PC-9 (cell line): ENCODE results near the gene SEMA4F. TPM values are rescaled to one million over a fixed set of nuclear protein-coding genes. Genes with fewer than 3 reads are reported as not detected.

ENCODE experiments used
- BruUV-seq: library from RNA; stranded (reverse); fragments of 400-500 nt; replicated peaks from 2 replicates; lab custom pipeline; 2021; lab: Mats Ljungman, UMichigan
- CTCF ChIA-PET: fragments of 300-600 bp; sonication (Branson Sonifier 250); formaldehyde crosslinking; loops from one replicate; lab custom pipeline; 2022; ENCODE audit warnings: antibody characterized with exemption; lab: Charles Lee
- POLR2A ChIA-PET: fragments of 300-600 bp; sonication (Branson Sonifier 250); formaldehyde crosslinking; loops from one replicate; lab custom pipeline; 2022; ENCODE audit warnings: antibody characterized with exemption; ENCODE audit not compliant: unreplicated experiment; lab: Charles Lee
- DNase-seq, 2 experiments: peaks; one replicate each; pipeline versions ENCODE4 v3.0.0 to v3.0.0-alpha.2; 2015 to 2022; ENCODE audit warnings: mixed read lengths in 1 of 2
- H2AFZ ChIP-seq: fragments of 200-600 bp; sonication (generic); 2 replicates; pipeline ENCODE4 v1.8.1; 2017; ENCODE audit warnings: antibody characterized with exemption
- H3F3A ChIP-seq: fragments of 200-600 bp; sonication (generic); 2 replicates; pipeline ENCODE4 v1.8.1; 2017; ENCODE audit warnings: antibody characterized with exemption, mild to moderate bottlenecking, low read depth; ENCODE audit not compliant: insufficient read depth
- H3K27ac ChIP-seq: fragments of 200-600 bp; sonication (generic); 2 replicates; pipeline ENCODE4 v1.6.1; 2016; ENCODE audit warnings: mixed run types
- H3K27me3 ChIP-seq: fragments of 200-600 bp; sonication (generic); 2 replicates; pipeline ENCODE4 v1.6.1; 2016; ENCODE audit warnings: low read depth, mixed run types; ENCODE audit not compliant: insufficient read depth
- H3K36me3 ChIP-seq: fragments of 200-600 bp; sonication (generic); 2 replicates; pipeline ENCODE4 v1.6.1; 2016; ENCODE audit warnings: low read depth, mixed run types
- H3K4me1 ChIP-seq: fragments of 200-600 bp; sonication (generic); replicated peaks from 2 replicates; pipeline ENCODE4 v1.6.1; 2016; ENCODE audit warnings: mixed run types; ENCODE audit not compliant: insufficient read depth
- H3K4me2 ChIP-seq: fragments of 200-600 bp; sonication (generic); 2 replicates; pipeline ENCODE4 v1.6.1; 2017; ENCODE audit warnings: mixed run types
- H3K4me3 ChIP-seq: fragments of 200-600 bp; sonication (generic); 2 replicates; pipeline ENCODE4 v1.6.1; 2016; ENCODE audit warnings: mixed run types
- H3K79me2 ChIP-seq: fragments of 200-600 bp; sonication (generic); 2 replicates; pipeline ENCODE4 v1.6.1; 2017; ENCODE audit warnings: low read depth, mixed run types
- H3K9me2 ChIP-seq: fragments of 200-600 bp; sonication (generic); 2 replicates; pipeline ENCODE4 v1.8.1; 2017; ENCODE audit warnings: mild to moderate bottlenecking; ENCODE audit not compliant: insufficient read depth
- H3K9me3 ChIP-seq: fragments of 200-600 bp; sonication (generic); 2 replicates; pipeline ENCODE4 v1.8.1; 2016; ENCODE audit warnings: low read depth; ENCODE audit not compliant: insufficient read depth
- H4K20me1 ChIP-seq: fragments of 200-600 bp; sonication (generic); 2 replicates; pipeline ENCODE4 v1.8.1; 2017; ENCODE audit not compliant: insufficient read depth
- CTCF ChIP-seq: fragments of 200-600 bp; sonication (generic); conservative IDR thresholded peaks from 2 replicates; pipeline ENCODE4 v1.6.1; 2017; ENCODE audit warnings: mixed run types, antibody characterized with exemption, mild to moderate bottlenecking, moderate library complexity
- EZH2 ChIP-seq: fragments of 200-600 bp; sonication (generic); IDR thresholded peaks from 2 replicates; pipeline ENCODE4 v1.8.0; 2017; ENCODE audit warnings: antibody characterized with exemption, low read depth
- intact Hi-C: fragments of 100-400 bp; cut with micrococcal nuclease; formaldehyde crosslinking; loops from one replicate; pipeline ENCODE4 v1.10.0; 2022; ENCODE audit not compliant: unreplicated experiment
- total RNA-seq: library from RNA; stranded (reverse); gene quantifications from 2 replicates; pipeline ENCODE4 v1.2.3, GENCODE V29; 2021

SEMA4F gene
- total RNA-seq, 1 experiment from 2014 or later: 12.3 TPM

GRCh38 chr2:74721316-74721715 lies 67.3 kb downstream of the SEMA4F start:
- no TSS peak for BruUV-seq
- Histone ChIP-seq H3F3A (peaks cover 19% of the 10 kb centered on the region; the same call in 1 of the 2 replicates), H2AFZ (no peak overlapping the region), H3K36me3 (no peaks in the 10 kb centered on the region), H3K9me3 (peaks cover 5% of the 10 kb centered on the region; the same call in 1 of the 2 replicates), H3K79me2 (no peaks in the 10 kb centered on the region), H3K4me3 (no peak overlapping the region), H3K27ac (no peak overlapping the region), H3K4me1 (peaks cover 52% of the 10 kb centered on the region), H3K4me2 (no peak overlapping the region), H3K9me2 (no peaks in the 10 kb centered on the region), H3K27me3 (no peaks in the 10 kb centered on the region), H4K20me1 (no peaks in the 10 kb centered on the region)
- intact Hi-C loops: no loop called here
- no peak for TF ChIP-seq CTCF
- TF ChIP-seq EZH2: no peak
- DNase-seq: no peak
- CTCF ChIA-PET: no interaction called here
- POLR2A ChIA-PET: no interaction called here

- Histone ChIP-seq H3K27ac (no peak overlapping the region), H3F3A (peaks cover 12% of the 10 kb centered on the region; the same call in 1 of the 2 replicates), H3K9me2 (no peaks in the 10 kb centered on the region), H4K20me1 (no peaks in the 10 kb centered on the region), H3K79me2 (no peaks in the 10 kb centered on the region), H3K36me3 (no peaks in the 10 kb centered on the region), H3K27me3 (no peaks in the 10 kb centered on the region), H3K4me1 (peaks cover 23% of the 10 kb centered on the region), H3K4me3 (no peak overlapping the region), H2AFZ (no peak overlapping the region), H3K4me2 (no peak overlapping the region), H3K9me3 (peaks cover 5% of the 10 kb centered on the region; the same call in 1 of the 2 replicates)
- BruUV-seq: no TSS peak
- intact Hi-C loops: no loop called here
- POLR2A ChIA-PET: no interaction called here
- no peak for DNase-seq
- CTCF ChIA-PET: no interaction called here
- TF ChIP-seq EZH2 (no peak), CTCF (no peak)
Observed at GRCh38 chr2:74724496-74724895, 70.4 kb downstream of the SEMA4F start.

- peak overlapping the region; percentile 20 for H3K4me2 ChIP-seq
- H2AFZ ChIP-seq: no peak overlapping the region
- H3K4me1 ChIP-seq: peaks cover 18% of the 10 kb centered on the region
- peaks cover 9% of the 10 kb centered on the region; the same call in 1 of the 2 replicates for H3F3A ChIP-seq
- no peaks in the 10 kb centered on the region for H3K27me3 ChIP-seq
- no peak overlapping the region for H3K4me3 ChIP-seq
- no peaks in the 10 kb centered on the region for H3K9me2 ChIP-seq
- no peak for TF ChIP-seq CTCF
- no peak for TF ChIP-seq EZH2
- H3K27ac ChIP-seq: peak overlapping the region; percentile 42
- intact Hi-C loops: no loop called here
- BruUV-seq: no TSS peak
- no peaks in the 10 kb centered on the region for H3K79me2 ChIP-seq
- H3K36me3 ChIP-seq: no peaks in the 10 kb centered on the region
- ChIA-PET CTCF (interaction anchor here (1.0 kb wide), 1 partner anchor 9 kb away, joined by 3 read pairs; no protein-coding TSS in a partner anchor), POLR2A (no interaction called here)
- DNase-seq: peak in 1 of 2 experiments; percentile 60
- no peaks in the 10 kb centered on the region for H4K20me1 ChIP-seq
- peaks cover 10% of the 10 kb centered on the region; the same call in 1 of the 2 replicates for H3K9me3 ChIP-seq
Observed at GRCh38 chr2:74725287-74725686, 71.2 kb downstream of the SEMA4F start.
